VCaP (cell line): ENCODE measurements around the gene BCAS3.

ENCODE experiments used
- H3K27ac ChIP-seq: fragments of 450-650 bp; 2 replicates; pipeline ENCODE4 v1.5.1; 2017
- TF ChIP-seq, protein P1 (sequence below): fragments of 450-650 bp; conservative IDR thresholded peaks from 2 replicates; pipeline ENCODE4 v1.5.1; 2017; ENCODE audit warnings: mild to moderate bottlenecking, moderate library complexity

The BCAS3 gene

DNA sequence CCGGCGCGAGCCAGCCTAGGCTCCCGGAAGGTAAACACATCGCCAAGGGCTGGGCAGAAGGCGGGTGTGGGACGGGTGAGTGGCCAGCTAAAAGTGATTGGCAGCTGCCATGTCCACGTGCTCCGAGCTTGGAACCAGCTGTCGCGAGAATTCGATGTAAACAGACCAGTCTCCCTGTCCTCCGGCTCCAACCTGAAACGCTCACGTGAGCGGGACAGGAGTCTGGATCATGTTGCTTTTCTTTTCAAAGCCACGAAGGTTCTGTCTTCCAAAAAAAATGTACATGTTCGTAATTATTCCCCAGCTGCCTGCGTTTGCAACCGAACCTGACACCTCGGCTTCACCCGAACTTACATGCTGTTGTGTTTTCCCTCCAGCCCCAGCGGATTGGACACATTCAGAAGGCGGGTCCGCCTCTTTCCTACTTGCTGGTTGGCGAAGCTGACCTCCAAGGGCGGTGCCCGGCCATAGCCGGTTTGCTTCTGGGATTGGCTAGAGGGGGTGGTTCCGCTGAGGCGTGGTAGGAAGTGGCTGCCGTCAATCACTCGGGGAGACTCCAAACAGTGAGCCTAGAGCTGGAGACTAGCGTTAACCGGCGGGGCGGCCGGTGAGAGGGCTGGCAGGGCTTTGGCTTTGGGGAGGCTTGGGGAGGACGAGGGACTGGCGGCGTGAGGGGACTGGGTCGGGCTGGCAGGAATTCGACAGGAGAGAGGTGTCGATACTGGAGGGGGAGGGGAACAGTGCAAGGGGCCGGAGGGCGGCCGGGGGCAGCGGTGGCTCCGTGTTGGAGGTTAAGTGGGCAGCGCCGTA, at the start of gene BCAS3:
BCAS3 (plus strand) TSS at position 544 of the 810 bp plus-strand sequence.
- TF ChIP-seq, protein P1, sequence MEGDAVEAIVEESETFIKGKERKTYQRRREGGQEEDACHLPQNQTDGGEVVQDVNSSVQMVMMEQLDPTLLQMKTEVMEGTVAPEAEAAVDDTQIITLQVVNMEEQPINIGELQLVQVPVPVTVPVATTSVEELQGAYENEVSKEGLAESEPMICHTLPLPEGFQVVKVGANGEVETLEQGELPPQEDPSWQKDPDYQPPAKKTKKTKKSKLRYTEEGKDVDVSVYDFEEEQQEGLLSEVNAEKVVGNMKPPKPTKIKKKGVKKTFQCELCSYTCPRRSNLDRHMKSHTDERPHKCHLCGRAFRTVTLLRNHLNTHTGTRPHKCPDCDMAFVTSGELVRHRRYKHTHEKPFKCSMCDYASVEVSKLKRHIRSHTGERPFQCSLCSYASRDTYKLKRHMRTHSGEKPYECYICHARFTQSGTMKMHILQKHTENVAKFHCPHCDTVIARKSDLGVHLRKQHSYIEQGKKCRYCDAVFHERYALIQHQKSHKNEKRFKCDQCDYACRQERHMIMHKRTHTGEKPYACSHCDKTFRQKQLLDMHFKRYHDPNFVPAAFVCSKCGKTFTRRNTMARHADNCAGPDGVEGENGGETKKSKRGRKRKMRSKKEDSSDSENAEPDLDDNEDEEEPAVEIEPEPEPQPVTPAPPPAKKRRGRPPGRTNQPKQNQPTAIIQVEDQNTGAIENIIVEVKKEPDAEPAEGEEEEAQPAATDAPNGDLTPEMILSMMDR: no peak
- H3K27ac ChIP-seq: peak within 1 kb of the TSS; percentile 71

DNA sequence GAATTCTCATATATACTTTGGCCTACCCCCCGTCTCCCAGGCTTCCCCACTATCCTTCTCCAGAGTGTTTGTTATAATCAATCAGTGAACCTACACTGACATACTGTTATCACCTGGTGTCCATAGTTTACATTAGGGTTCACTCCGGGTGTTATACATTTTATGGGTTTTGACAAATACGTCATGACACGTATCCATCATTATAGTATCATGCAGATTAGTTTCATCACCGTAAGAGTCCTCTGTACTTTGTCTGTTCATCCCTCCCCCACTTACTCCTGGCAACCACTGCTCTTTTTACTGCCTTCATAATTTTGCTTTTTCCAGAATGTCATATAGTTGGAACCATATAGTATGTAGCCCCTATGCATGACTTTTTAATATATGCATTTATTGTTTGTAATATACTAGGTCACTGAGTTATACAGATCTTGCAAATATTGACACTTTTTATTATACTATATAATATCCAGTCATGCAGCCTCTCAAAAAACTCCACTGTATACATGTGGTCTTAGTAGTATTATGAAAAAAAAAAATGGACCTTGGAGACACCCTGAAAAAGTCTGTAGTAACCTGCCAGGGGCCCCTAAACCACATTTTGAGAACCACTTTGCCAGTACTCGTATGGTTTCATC, 49.3 kb upstream of the BCAS3 start:
- TF ChIP-seq, protein P1: no peak
- H3K27ac ChIP-seq: no peak overlapping the region

DNA sequence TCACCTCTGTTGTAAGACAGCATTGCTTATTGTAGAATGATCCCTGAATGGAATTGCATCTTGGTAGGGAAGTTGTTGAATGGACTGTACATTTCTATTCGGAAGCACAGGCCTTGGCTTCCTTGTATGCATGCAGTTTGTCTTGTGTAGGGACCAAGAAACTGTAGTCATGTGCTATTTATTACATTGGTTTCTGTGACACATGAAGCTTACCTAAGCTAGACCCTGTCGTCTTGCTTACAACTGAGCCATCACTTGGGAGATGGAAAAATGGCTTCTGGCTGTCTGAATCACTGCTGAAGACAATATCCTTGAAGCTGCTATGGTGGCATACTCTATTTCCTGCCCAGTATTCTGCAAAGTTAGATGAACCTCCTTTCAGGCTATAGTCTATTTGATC, 48.5 kb upstream of the BCAS3 start:
- H3K27ac ChIP-seq: no peak overlapping the region
- TF ChIP-seq, protein P1: no peak

DNA sequence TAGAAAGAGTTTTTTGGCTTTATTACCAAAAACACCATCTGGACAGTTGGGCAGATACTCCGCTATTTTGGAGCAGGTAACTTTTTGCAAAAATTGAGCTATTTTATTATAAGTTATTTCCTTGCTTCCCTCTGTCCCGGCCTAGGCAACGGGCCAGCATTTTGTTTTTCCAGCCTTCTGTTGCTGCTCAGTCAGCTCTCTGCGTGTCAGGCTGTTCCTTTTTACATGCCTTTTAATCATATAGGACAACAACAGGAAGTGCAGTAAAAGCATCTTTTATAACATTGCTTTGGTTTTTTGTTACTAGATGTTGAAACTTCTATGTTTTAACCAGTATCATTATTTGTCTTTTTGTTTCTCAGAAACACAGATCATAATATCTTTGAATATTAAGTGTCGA, 47.3 kb upstream of the BCAS3 start:
- peak overlapping the region; percentile 71 for H3K27ac ChIP-seq
- TF ChIP-seq, protein P1: no peak

DNA sequence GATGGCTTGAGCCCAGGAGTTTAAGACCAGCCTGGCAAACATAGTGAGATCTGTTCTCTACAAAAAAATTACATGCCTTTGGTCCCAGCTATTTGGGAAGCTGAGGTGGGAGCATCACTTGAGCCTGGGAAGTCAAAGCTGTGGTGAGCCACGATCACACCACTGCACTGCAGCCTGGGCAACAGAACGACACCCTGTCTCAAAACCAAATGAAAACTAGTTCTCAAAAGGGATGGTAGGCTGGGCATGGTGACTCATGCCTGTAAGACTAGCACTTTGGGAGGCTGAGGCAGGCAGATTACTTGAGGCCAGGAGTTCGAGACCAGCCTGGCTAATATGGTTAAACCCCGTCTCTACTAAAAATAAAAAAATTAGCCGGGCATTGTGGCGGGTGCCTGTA, 46.5 kb upstream of the BCAS3 start:
- TF ChIP-seq, protein P1: no peak
- peak overlapping the region; percentile 71 for H3K27ac ChIP-seq

DNA sequence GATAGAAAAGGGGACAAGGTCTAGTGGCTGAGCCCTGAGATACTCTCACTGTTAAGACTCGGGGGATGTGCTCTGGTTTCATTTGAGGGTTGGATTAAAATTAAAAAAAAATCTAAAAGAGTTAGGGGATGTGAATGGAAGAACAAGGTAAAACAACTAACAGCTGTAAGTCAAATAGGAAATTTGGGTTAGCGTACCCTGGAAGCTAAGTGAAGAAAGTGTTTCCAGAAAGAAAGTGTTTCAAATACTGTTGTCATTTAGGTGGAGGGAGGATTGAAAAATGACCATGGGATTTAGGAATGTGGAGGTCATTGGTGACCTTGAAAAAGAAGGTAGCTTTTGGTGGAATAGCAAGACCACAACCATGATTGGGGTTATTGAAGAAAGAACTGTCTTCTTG, 40.0 kb upstream of the BCAS3 start:
- TF ChIP-seq, protein P1: no peak
- no peak overlapping the region for H3K27ac ChIP-seq

DNA sequence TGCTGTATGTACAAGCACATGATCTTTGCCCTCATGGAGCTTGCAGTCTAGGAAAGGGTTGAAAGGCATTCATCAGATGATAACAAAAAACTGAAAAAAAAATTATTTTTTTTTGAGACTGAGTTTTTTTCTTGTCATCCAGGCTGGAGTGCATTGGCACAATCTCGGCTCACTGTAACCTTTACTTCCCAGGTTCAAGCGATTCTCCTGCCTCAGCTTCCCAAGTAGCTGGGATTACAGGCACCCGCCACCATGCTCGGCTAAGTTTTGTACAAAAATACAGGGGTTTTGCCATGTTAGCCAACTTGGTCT, 38.7 kb upstream of the BCAS3 start:
- TF ChIP-seq, protein P1: peak; percentile 59
- H3K27ac ChIP-seq: no peak overlapping the region
